GM19455 (cell line): ENCODE measurements around the gene NDUFB1.

Source experiments
- ATAC-seq: cut with Tn5 transposase; IDR thresholded peaks from one replicate; pipeline ENCODE4 v1.9.1; 2021; ENCODE audit not compliant: unreplicated experiment

NDUFB1 gene

GRCh38 chr14:92099802-92100201 lies 21.7 kb downstream of the NDUFB1 start:
- no peak for ATAC-seq

GRCh38 chr14:92093320-92093719 lies 28.2 kb downstream of the NDUFB1 start:
- no peak for ATAC-seq

DNA sequence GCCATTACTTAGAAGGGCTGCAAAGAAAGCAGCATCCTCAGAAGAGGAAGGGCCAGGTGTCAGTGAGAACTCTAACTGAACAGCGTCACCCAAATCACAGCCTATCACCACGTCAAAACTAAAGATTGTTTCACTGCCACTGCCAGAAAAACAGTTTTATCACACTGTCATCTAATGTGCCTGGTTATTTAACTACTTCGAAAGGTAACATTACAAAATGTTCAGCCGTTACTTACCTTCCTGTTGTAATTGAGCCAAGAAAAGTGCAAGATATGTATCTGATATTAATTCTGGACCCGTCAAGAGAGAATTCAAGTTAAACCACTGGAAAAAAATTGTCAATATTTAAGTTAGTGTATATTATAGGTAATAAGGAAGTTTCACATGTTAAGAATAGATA lies 33.0 kb downstream of the NDUFB1 start:
- ATAC-seq = no peak

DNA sequence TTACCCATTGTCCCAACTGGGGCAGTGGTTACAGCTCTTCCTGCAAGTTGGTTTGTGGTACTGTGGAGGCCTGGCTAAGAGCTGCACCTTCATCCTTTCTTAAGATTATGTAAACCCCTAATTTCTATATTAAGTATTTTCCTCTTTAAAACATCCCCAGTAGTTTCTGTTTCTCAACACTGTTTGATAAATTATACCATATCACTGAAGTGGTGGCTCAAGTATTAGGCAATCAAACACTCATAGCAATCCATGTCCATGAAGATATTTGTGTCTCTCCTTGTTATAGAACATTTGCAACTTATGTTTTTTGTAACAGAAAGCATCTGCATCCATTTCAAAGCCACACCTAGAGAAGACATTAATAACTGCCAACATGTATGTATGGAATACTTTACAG lies 47.0 kb downstream of the NDUFB1 start:
- ATAC-seq = no peak
